HepG2 (cell line): ENCODE data around the gene SEMA4F.

ENCODE experiments used
- KDM1A ChIP-seq: IDR thresholded peaks from 2 replicates; pipeline ENCODE4 v1.6.1; 2016; ENCODE audit warnings: missing compliant biosample characterization
- NFE2 ChIP-seq: sonication (generic); formaldehyde crosslinking; IDR thresholded peaks from 2 replicates; pipeline ENCODE4 v1.4.0; 2020; ENCODE audit warnings: missing genetic modification reagents
- PRMT3 ChIP-seq: sonication (generic); formaldehyde crosslinking; IDR thresholded peaks from 2 replicates; pipeline ENCODE4 v1.8.1; 2022; ENCODE audit warnings: low read depth, mild to moderate bottlenecking, moderate library complexity, missing genetic modification reagents, borderline replicate concordance
- ZSCAN21 ChIP-seq: sonication (generic); formaldehyde crosslinking; IDR thresholded peaks from 2 replicates; pipeline ENCODE4 v1.8.0; 2022; ENCODE audit warnings: mild to moderate bottlenecking, missing genetic modification reagents, moderate library complexity, borderline replicate concordance

- TF ChIP-seq KDM1A (CRISPR knock-in tag), result no peak
- TF ChIP-seq NFE2, result no peak
- no peak for TF ChIP-seq PRMT3 (CRISPR knock-in tag)
- no peak for TF ChIP-seq ZSCAN21 (CRISPR knock-in tag)
These were observed 34.3 kb upstream of the SEMA4F start for GRCh38 chr2:74619651-74620297.
